ENCODE results near the gene MARK1.

MARK1 gene

DNA sequence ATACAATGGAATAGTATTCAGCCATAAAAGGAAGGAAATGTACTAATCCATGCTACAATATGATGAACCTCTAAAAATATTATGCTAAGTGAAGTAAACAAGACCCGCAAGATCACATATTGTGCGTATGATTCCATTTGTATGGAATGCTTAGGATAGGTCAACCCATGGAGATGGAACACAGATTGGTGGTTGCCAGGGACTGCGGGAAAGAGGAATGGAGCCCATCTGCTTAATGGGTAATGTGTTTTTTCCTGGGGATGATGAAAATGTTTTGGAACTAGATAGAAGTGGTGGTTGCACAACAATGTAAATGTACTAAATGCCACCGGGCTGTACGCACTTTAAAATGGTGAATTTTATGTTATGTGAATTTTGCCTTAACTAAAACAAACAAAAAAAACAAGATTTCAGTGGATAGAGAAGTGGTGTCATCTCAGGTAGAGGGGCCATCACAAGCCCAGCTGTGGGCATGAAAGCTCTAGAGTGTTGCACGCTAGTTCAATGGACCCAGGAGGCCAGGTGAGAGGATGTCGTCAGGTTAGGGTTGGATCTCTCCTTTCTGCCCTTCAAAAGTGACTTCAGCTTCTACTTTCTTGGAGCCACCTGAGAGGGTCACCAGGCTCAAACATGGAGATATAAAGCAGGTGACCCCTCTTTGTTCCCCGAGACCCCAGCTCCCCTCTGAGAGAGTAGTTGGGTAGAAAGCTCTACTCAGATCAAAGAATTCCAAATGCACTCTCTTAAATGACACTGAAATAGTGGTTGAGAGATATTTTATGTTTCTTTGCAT lies 164.7 kb downstream of the MARK1 start:
- no peak for DNase-seq

DNA sequence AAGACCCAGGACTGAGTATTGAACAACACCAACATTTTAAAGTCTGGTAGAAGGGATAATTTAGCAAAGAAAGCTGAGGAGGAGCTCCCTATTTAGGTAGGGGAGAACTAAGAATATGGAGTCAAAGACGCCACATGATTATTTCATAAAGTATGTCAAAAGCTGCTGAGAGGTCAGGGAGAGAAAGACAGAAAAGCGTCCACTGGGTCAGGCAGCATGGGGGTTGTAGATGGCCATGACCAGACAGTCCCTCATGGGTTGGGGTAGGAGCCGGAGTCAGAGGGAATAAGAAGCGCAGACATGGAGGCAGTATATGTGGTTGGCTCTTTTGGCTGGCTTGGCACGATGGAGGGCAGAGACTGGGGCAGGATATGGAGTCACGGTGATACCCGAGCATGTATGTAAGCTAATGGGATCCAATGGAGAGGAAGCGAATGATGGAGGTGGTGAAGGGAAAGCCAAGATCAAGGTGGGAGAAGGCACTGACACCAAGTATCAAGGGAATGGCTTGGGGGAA lies 167.0 kb downstream of the MARK1 start:
- no peak for DNase-seq

DNA sequence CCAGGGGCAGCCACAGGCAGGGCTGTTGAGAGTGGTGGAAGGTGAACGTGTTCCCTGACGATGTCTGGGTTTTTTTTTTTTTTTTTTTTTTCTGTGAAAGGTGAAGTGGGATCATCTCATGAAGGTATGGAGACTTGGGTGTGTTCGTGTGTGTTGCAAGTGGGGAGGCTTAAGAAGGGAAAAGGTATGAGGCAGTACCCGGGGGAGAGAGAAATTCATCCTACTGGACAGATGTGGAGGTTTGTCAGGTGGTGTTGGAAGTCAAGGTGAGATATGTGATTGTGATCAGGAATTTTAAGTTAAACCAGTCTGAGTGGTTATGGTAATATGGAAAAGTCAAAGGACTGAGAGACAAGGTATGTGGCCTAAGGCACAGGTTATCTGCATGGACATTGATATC lies 167.5 kb downstream of the MARK1 start:
- no peak for DNase-seq

DNA sequence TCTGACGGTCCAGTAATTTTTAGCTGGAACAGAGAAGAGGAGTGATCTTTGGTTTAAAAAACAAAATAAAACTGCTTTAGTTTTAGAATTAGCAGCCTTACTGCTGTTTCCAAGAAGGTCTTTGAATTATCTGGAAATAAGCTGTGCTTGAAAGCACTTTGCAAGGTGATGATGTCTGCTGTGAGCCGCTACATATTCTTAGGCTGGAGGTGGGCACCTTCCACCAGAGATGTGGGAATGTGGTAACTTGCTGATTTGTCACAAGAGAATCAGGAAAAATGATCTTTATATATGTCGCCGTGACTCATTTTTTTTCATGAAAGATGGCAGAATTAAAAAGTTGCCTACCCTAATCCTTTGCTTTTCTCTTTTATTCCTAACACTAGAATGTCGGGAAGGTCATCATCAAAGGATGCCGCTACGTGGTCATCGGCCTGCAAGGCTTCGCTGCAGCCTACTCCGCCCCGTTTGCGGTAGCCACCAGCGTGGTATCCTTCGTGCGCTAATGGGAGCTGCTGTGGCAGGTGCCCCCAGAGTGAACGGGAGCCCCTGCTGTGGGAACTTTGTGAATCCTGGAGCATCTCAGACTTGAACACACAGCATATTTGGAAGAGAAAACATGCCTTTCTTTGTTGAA lies 168.4 kb downstream of the MARK1 start:
- DNase-seq, result no peak

DNA sequence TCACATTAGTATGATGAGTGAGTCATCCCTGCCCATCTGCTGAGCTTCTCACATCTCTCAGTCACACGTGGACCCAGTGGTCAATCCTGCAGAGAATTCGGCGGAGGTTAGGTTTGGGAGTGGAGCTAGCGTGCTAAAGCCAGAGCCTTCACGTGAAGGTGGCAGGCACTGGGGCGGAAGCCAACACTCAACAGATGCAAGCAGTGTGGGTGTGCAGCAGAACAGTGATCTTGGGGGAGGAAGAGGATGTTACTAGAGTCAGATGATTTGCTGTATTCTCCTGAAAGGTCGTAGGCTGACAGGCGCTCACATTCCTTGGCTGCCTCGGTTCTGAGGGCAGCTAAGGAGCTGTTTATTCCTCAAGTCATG lies 168.9 kb downstream of the MARK1 start:
- no peak for DNase-seq

DNA sequence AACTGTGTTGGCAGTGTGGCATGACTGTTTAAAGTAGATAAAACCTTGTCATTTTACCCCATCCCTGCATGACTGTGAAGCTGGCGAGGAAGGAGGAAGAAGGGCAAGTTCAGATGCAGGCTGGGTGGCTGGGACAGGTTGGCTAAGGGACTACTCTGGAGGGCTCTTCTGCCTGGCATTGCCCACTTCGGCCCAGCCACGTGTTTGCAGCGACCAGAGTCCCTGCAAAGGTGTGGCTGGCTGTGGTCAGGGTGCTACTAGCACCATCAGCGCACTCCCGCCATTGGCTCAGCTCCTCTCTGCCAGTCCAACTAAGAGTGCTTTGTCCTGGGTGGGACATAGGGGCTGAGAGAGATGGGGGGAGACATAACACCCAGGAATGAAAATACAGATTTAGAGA lies 169.4 kb downstream of the MARK1 start:
- no peak for DNase-seq

DNA sequence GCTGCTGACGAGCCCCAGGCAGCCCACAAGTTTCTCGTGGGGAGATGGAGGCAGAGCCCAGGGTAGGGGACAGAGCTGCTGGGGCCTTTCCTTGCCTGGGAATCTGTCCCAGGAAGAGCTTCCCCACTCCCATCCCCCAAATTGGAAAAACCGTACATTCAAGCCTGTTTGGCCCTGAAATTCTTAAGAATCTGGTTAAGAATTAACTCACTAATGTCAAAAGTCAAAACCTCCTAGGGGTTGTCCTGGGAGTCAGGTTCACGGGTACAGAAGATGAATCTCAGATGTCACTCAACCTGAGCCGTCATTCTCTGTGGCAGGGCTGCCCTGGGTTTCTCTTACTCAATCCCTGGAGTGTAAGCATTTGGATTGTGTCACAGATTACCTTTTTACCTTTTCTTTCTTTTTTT lies 170.7 kb downstream of the MARK1 start:
- no peak for DNase-seq

DNA sequence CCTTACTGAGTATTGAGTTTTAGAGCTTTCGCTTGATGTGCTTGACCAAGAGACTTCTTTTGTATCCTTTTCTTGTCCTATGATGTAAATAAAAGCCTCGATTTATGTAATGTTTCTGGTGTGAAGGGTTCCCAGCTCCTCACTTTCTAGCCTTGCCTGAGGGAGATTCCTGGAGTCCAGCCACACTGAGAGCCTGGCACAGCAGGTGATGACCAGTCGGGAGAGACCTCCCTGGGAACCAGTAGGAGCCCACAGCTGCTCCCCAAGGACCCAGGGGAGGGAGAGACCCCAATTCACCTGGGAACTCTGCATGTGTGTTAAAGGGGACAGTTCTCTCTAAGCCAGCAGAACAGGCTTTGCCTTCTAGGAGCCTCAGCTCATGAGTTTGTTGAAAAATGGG lies 171.1 kb downstream of the MARK1 start:
- DNase-seq, result no peak

DNA sequence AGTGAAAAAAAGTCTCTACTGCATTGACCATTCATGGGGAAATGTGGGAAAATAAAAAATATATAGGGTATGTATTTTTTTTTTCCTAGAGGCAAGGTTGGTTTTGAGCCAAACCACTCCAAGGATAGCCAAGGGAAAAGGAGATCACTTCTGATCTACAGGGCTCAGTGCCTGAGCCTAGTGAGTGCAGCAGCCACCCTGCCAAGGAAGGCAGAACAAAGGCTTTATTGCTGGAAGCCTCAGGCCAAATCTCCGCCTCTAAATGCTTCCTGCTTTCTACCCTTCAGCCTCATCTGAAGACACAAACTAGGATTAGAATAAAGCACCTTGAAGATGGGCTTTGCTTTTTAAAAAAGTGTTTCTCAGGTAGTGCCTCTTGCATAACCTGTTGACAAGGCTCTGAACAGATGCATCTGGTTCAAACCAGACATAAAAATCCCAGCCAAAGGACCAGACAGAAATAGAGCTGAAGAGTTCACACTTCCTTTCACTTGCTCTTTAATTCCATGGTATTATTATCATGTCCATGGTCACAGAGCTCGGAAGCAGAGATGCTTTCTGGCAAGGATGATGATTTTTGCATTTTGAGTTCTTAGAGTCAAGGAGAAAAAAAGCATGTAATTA lies 172.7 kb downstream of the MARK1 start:
- DNase-seq, result no peak

DNA sequence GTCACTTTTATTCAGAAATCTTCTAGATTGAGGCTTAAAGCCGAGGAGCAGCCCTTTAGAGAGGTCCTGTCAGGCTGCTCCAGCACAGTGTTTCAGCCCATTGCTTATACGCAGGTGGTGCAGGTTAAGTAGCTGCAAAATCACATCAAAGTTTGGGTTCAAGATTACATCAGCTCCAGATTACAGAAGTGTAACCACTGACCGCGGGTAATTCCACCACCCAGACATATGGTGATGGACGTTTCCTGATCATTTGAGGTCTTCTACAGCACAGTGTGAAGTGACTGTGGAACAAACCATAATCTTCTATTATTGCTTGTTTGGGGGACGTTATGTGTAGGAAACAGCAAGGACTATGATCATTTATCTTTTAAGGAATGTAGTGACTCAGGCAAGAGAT lies 174.0 kb downstream of the MARK1 start:
- no peak for DNase-seq

DNA sequence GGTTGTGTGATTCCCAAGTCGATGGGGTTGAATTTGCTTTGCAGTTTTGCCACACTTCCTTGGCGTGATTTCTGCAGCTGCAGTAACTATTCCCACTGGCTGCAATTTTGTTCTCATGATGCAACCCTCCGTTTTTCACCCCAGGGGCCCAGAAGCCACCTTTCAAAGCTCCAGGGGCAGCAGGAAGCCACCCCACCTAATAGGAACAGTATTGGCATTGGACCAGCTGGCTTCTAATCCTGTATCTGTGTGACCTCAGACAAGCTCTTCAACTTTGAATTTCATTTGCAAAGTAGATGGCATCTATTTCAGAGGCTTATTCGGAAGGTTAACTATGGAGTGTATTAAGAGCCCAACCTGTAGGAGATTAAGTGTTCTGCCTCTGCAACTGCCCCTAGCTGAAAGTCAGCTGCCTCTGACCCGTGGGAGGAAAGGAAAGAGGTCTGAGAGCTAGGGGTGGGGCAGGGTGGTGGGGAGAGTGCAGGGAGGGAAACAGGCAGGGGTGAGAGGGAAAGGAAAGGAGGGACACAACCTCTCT lies 174.9 kb downstream of the MARK1 start:
- DNase-seq, result no peak

DNA sequence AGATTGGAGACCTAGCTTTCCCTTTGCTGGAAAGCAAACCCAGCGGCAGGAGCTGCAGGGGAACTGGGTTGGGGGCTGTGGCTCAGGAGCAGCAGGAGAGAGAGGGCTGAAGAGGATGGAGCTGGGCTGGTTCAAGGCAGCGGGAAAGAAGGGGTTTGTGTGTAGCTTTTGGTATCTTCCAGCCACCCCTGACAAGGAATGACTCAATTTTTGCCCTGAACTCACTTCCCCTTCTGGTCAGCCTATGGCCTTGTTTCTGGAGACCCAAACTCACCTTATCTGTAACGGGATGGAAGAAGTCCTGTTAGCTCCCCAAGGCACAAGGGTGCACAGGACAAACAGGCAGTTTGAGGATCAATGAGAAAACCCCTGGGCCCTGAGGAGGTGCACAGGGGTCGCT lies 175.4 kb downstream of the MARK1 start:
- DNase-seq, result no peak

DNA sequence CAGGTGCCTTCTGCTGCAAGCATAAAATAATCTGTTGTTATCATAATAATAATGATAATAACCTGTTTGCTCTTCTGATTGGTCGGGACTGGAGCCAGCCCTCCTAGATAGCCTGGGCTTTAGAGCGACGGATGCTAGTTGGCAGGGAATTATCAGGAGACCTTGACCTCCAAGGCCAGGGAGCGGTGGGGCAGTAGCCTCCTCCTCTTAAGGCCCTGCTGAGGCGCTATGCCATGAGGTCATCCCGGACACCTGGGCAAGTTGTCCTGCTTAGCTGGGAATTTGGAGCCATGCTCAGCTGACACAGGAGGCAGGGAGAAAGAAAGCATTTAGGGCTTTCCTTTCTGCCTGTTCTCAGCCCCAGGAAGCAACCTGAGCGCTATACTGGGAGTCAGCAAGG lies 177.8 kb downstream of the MARK1 start:
- no peak for DNase-seq

DNA sequence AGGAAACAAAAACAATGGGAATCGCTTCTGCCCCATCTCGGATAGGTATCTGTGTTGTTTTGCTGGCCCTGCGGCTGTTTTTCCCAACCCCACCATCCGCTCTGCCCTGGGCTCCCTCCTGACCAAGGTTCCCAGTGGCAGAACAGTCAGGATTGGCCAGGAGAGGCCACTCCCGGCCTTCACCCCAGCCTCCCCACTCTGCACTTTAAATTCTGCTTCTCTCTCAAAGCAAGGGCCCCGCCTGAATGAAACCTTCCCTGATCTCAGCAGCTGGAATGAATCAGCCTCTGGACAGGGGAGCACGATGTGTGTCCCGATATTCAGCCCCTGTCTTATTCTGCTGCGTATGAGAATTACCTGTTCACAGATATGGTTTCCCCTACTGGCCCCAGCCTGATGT lies 178.5 kb downstream of the MARK1 start:
- DNase-seq, result no peak

DNA sequence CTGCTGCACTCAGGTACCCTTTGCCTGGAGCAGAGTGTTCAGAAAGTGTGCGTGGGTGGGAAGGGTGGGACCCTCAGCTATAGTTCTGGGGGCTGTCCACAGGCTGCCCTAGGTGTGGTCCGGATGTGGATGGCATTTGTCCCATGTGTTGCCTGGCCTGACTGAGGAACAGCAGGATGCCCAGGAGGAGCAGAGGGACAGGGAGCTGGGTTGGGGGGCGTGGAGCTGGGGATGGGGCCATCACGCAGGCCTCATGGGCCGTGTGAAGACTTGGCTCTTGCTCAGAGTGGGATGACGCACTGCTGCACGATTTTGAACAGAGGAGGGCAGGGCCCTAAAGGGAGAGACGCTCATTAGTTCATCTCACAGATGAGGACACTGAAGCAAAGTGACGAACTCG lies 179.2 kb downstream of the MARK1 start:
- DNase-seq, result no peak

DNA sequence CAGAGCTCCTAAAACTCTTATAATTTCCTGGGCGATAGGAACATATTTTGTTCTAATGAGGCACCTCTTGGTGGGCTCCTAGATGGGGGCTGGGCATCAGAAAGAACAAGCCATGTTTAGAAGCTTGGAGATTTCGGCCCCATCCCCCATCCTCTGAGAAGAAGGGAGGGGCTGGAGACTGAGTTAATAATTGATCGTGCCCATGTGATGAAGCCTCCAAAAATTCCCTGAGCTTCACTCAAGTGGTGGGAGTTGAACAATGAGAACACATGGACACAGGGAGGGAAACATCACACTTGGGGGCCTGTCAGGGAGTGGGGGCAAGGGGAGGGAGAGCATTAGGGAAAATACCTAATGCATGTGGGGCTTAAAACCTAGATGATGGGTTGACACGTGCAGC lies 180.3 kb downstream of the MARK1 start:
- no peak for DNase-seq

DNA sequence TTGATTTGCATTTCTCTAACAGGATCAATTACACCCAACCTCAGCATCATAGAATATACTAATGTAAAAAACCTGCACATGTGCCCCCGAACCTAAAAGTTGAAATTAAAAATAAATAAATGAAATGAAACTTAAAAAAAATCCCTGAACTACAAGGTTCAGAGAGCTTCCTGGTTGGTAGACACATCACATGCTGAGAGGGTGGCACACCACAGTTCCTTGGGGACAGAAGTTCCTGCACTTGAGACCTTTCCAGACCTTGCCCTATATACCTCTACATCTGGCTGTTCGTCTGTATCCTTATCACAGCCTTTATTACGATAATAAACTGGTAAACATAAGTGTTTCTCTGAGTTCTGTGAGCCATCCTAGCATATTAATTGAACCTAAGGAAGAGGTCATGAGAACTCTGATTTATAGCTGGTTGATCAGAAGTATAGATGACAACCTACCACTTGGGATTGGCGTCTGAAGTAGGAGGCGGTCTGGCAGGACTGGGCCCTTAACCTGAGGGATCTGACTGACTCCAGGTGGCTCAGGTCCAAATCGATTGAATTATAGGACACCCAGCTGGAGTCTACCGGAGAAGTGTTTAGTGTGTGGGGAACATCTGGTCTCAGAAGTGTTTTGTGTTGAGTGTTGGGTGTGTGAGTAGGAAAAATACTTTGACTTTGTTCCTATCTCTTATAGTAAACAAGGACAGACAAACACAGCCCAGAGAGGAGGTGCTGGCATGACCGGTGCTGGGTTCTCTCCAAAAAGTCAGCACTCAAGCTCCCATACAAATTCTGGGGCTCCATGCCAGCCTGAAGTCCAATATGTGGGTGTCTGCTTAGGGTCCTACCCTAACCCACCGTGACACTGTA lies 181.2 kb downstream of the MARK1 start:
- DNase-seq, result no peak

DNA sequence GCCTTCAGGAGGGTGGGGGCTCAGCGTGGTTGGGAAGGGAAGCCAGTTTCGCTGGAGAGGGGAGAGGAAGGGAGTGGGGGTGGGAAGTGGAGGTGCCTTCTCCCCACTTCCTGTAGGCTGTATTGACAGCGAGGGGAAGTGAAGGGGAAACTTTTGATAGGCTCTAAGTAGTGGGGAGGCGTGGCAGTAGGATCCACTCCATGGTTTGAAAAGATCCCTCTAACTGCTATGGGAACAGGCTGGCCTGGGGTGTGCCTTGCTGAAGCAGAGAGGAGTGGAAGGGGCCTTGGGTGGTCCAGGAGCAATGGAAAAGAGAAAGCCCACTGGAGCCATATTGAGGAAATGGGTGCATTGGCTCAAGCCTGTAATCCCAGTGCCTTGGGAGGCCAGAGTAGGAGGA lies 182.4 kb downstream of the MARK1 start:
- no peak for DNase-seq

DNA sequence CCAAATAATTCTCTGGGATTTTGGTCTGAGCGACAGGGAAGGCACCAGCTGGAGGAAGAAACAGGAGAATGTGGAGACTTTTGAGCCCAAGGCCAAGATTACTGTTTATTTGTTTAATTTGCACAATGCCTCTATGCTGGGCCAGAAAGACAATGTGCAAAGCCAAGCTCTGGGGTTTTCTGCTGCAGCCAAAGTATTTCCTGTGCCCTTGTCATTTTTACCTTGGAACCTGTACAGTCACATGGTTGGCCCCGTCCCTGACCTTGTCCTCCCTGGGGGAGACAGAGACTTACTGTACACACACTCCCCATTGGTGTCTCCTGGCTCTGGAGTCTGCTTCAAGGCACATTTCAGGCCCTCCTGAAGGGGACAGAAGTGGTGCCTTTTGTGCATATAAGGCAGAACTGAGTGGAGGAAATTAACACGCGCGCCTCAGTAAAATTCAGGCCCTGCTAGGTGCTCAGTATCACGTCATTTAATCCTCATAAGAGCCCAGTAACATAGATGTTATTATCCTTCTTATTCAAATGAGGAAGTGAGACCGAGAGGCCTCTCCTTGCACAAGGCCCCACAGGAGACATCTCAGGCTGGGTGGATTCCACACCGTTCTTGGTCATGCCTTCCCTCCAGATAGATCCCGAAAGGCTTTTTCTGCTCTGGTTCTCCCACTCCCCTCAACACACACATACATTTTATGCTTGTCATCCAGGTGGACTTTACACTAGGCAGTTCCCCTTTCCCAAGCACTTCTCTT lies 183.3 kb downstream of the MARK1 start:
- DNase-seq, result no peak

All from NCI-H187 (cell line).